CD4-positive, alpha-beta T cell treated with Interferon gamma for 1 hour (primary cell): ENCODE measurements around the gene NCAM2.

Source experiments
- DNase-seq: peaks from one replicate; pipeline ENCODE4 v3.0.0-alpha.2; 2020

Gene NCAM2

DNA sequence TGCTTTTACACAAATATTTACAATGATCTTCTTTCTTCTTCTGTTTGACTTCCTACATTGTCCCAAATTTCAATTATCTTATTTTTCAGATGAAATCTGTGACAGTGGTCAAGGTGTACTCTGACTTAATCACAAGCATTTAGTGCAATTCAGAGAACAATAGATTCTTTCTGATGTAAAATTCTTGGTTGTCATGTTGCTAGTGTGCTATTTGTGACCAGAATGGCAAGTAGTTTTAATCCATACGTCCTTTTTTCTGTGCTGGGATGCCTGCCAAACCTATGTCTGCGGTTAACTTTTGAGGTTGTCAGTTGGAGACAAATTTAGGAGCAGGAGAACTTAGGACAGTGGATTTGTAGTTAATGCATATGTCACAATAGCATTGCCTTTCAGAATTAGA, 31.0 kb downstream of the NCAM2 start:
- no peak for DNase-seq

DNA sequence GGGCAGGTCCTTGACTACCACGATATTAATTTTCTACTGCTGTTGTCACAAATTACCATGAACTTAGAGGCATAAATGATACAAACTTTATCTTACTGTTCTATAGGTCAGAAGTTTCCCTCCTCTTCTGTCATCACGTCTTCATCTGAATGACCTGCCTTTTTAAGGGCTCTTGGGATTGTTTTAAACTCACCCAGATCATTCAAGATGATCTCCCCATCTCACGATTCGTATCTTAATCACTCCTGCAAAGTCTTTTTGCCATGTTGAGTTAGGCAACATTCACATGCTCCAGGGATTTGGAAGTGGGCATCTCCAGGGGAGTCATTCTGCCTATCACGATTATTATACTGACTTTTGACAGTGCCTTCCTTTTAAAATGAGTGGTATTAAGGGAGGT, 32.1 kb downstream of the NCAM2 start:
- DNase-seq = no peak

DNA sequence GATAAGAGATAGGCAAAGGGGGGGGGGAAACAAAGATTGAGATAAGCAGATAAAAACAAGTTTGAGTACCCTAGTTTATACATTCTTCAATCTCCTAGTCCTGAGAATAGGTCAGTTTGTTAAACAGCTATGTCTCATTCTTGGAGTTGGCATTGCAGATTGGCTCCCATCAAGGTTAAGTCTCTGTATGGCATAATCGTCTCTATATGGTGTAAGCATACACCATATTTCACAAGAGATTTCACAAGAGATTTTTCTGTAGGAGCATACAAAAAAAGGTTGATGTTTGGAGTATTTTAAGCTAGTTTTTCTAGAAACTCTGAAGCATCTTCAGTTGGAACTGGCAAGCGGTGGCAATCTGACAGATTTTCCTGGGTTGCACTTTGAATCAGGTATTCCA, 35.8 kb downstream of the NCAM2 start:
- no peak for DNase-seq

DNA sequence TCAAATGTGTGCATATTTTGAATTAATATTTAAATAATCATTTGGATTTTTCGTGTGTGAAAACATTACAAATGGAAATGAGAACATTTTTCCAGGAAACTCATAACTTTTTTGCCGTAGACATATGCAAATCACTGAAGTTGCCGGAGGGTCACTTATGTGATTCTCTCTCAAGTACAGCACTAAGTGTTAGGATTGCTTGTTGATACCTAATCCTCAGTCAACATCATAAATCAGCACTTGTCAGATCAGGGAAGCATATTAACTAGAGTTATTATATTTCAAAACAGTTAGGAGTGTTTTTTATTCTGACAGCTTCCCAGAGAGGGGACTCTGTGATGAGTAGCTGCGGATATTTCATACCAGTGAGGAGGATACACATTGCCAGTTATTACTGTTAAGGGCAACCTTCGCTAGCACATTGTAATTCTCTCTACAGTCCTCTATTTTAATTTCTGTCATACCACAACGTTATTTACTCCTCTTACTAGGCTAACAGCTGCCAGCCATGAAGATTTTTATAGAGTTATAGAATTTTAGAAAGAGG, 41.5 kb downstream of the NCAM2 start:
- DNase-seq = no peak

DNA sequence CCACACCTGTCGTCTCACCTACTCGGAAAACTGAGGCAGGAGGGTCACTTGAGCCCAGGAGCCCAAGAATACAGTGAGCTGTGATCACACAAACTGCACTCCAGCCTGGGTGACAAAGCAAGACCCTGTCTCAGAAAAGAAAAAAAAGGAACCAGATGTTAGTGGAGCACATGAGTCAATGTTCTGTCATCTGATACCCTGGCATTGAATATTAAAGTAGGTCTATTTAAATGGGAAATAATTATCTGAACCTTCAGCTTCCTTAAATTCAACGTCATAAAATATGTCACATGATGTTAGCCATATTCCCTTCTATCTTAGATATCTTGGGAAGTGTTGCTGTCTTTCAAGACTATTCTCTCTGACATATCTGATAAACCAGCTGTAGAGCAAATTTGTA, 47.3 kb downstream of the NCAM2 start:
- no peak for DNase-seq

DNA sequence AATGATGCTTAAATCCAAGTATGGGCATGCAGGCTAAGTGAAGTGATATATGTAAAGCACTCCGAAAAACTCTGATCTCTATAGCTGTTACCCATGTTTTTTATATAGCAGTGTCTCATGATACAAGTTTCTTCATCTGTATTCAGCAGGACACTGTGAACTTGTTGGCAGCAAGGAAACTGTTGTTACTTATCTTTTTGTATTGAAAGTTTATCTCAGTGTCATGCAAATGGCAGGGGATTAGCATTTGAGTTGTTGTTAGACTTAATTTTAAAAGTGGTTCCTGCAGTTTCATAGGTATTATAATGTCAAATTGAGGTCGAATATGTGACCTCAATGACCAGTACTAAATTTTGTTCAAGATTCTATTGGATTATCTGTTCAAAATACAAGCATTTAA, 47.9 kb downstream of the NCAM2 start:
- DNase-seq = no peak

DNA sequence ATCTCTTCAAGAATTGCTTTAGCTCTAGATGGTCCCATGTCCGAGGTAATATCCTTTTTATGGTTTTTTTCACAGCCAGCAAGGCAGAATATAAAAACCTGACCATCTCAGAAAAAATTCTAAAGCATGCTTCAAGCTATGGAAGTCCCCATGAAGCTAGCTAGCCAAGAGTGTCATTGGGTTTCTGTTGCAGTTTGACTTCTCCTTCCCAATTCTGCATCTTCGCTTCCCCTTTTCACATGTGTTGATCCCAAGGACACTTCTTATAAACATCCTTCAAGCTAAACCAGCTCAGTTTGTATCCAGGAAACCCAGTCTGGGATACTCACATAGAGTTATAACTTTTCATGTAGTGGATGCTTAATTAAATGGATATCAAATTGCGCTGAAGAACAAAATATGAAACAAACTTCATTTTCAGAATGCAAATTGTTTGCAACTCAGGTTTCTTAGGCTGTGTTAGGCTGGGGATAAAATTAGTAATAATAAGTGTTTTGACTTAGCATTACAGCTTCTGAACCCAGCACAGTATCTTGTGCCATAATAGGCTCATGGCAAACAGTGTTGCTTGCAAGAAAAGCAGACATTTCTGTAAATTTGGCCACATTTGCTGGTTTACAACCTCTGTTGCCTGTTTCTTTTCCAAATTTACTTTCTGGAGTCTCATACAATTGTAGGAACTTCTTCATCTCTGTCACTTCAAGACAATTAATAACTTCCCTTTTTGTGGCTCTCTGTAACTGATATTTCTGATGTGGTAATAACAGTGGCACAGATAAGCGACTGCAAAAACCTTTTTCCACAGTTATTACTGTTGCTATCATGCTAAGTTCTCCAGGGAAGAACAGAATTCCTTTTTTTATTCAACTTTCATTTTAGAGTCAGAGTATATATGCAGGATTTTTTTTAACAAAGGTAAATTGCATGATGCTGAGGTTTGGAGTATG, 53.2 kb downstream of the NCAM2 start:
- DNase-seq = no peak

DNA sequence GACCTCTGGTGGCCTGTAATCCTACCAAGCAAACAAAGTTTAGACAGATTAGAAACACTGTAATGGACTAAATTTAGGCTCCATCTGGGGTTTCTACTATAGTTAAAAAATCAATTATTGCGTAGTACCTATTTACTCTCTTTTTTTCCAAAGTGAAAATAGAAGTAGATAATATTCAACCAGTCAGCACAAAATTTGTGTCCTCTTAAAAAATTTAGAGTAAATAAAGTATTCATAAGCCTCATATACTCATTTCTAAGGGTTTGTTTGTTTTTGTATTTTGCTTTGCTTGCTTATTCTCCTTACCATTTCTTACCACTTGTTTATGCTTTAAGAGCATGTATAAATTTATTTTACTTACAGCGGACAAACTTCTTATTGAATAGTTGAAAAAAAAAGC, 54.5 kb downstream of the NCAM2 start:
- no peak for DNase-seq

DNA sequence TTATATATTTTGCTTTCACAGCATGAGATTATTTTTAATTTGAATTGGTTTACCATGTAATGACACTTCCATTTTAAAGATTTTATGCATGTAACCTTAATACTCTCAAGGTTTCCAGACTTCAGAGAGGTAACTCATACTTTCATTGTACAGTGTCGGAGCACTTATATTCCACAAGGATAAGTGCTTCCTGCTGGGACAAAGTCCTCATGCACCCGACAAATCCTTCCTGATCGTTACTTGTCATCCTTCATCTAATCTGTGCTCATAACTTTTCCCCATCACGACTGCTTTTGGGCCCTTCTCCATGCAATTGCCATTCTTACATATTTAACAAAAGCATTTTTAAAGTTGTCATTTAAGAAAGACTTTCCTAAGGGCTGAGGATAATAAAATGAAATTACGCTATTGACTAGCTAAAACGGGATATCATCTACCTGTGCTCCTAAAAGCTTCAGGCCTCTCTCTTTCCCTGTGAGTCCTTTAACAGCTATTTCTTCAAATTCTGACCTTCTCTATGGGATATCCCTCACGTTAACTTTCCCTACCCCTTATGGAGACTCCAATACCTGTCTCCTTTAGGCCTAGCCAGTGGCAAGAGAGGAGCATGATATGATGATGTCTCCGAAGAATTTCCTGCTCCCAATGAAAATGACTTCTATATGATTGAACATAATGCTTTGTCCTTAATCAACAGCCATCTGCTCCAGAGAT, 59.3 kb downstream of the NCAM2 start:
- DNase-seq = no peak

DNA sequence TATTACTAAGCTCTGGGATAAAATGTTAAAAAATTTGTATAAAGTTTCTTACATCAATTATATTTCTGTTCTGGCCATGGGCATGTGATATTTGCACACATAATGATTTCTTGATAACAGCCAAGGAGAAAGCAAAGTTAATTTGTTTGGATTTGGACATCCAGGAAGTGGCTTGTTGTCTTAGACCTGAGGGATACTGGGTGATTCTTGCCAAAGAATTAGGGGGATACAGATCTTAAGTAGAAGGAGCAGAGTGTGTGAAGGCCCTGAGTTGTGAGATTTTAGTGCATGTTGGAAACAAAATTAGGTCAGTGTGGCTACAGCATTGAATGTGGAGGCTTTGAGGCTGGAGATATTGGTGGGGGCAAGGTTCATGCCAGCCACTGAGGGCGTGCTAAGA, 65.6 kb downstream of the NCAM2 start:
- DNase-seq = no peak

DNA sequence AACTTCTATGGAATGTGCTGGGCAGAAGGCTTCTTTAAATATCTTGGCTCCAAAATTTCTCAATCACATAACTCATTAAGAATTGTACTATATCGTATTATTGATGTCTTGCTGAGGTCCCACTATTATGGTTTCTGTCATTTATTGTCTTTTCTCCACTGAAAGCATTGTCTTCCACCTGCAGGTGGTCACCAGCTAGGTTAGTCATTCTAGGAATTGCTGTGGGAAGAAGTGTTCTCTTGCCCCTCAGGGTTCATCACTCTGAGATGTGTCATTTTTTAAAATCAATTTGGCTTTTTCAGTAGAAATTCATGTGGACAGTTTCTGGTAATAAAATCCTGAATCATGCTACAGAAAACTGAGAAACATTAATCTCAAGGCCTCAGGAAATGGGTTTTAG, 66.1 kb downstream of the NCAM2 start:
- DNase-seq = no peak

DNA sequence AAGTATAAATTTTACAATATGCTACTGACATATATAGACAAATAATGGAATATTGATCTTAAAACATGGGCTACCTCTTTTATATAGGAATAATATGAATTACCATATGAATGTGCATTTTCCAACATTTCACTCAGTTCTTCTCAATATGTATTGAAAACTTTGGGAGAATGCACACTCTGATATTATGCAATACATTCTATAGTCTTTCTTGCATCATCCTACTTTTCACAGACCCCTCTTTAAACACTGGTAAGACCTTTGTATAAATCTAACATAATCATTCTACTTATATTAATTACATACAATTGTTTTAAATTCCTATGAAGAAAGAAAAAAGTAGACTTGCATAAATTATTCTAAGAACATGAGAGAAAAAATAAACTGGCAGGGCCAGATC, 69.2 kb downstream of the NCAM2 start:
- no peak for DNase-seq

DNA sequence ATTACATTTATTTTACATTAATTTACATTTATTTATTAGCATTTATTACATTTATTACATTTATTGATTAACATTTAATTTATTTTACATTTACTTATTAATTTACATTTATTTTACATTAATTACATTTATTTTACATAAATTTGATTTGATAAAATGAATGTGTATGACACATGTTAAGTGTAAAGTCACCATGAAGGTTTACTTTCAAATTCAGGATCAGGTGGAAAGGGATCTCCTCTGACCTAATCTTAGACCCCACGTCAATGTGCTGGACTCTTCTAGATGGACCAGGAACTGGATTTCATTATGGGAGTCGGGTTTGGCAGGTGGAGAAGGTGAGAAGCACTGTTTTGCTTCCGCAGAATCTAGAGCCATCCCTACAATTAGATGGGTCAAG, 76.1 kb downstream of the NCAM2 start:
- no peak for DNase-seq

DNA sequence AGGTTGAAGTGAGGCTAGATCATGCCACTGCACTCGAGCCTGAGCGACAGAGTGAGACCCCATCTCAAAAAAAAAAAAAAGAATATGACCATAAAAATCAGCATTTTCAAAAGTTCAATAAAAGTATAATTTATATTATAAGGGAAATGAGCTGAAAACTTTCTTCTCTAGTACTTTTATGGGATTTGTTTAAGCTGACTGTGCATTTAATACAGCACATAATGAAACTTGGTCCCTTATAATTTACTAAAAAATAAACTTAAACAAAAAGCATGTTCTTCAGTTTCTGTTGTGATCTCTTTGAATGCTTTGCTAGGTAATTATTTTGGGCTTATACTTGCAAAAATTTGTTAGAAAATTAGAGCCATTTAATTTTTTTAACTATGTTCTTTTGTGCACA, 77.8 kb downstream of the NCAM2 start:
- no peak for DNase-seq

DNA sequence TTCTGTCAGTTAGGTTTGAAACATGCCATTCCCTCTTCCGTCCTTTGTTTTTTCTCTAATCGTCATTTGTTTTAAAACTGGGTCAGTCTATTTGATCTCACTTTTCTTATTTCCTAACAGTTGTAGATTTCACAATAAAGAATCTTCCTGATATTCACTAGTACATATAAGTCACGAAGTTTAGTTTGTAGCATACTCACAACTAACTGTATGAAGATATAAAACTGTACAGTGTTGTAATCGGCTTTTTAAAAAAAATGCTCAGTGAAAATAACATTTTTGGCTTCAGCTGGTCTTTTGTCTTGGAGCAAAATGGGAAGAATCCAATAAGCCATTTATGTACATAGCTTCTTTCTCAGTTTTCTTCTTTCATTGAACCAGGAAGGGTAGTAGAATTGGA, 78.3 kb downstream of the NCAM2 start:
- no peak for DNase-seq

DNA sequence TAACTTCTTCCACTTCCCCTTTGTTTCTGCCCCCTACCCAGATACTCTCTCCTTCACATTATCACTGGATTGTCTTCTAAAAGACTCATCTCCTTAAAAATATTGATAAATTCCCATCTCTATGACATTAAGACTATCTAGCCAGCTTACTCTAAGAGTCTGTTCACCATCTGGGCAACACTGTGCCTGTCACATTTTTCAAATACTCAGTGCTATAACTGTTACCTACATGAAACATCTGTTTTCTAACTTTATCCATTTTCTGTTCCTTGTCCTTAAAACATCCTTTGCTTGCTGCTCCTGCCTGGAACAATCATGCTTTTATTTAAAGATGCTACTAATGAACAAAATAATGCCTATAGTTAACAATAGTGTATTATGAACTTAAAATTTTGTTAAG, 81.4 kb downstream of the NCAM2 start:
- DNase-seq = no peak

DNA sequence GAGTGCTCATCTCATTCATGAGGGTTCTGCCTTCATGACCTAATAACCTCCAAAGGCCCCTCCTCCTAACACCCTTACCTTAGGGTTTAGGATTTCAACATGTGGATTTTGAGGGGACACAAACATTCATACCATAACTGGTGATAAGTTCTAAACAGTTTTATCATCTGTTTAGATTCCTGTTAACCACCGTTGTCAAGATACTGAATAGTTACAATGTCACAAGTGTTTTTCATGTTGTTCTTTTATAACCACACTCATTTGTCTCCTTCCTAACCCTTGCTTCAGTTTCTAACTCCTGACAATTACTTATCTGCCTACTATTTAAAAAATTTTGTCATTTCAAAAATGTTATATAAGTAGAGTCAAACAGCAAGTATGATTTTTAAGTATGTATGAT, 86.0 kb downstream of the NCAM2 start:
- DNase-seq = no peak

DNA sequence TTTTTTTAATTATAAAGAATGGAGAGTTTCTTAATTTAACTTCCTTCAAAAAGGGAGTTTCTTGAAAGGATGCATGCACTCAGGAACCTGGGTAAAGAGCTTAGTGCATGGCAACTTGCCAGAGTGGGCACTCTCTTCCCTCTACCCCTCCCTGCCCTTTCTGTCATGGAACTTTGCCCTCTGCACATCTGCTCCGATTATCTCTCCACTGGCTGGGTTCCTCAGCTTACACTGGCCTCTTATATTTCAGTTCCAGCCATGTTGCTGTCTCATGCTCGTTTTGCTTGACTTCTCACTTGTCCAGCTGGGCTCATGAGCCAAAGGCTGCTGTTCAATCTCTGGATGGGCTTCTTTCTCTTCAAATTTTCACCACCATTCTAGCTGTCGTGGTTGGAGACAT, 87.0 kb downstream of the NCAM2 start:
- DNase-seq = no peak

DNA sequence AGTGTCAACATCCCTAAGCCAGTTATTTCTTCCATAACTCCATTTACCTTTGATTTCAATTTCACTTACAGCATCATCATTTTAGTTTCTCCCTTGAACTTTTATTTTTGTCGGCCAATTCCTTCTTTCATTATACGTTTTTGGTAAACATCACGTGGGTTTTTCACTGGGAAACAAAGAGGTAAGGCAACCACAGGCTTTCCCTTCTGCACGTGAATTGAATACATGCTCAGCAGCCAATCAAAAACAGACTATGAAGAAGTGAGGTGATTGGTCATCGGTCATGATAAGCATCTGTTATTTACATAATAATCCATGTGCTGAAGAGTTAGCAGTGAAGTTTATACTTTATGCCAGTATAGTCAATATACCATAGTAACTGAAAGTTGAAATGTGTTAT, 98.7 kb downstream of the NCAM2 start:
- no peak for DNase-seq

DNA sequence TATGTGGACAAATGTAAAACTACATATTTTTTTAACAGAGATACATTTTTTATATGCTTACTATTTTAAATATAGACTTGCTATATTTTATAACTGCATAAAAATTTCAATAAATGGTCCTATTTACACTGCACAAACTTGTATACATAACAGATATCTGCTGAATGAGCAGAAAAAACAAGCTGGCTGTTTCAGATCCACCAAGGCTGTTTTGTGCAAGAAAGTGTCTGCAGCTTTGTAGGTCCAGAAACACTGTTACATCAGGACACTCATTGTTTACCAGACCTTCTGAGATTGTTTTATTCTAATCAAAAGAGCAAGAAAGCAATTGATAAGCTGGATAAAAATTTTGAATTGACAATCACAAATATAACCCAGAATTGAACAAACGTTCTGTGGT, 99.3 kb downstream of the NCAM2 start:
- no peak for DNase-seq

DNA sequence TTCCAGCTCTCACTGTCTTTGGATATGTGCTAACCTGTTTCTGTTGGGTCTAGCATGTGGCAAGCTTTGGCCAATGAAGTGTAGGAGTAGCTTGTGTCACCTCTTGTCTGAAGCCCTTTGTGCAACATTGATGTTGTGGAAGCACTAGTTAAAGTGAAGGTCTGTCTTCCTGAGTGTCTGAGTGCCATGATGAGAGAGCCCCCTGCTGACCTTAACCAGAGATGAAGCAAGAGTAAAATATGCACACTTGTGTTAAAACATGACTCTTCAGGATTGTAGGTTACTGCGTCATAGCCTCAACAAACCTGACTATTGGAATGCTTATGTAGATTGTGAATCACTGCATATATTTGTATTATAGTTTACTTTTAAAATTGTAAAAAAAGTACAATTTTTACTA, 103.7 kb downstream of the NCAM2 start:
- DNase-seq = no peak

DNA sequence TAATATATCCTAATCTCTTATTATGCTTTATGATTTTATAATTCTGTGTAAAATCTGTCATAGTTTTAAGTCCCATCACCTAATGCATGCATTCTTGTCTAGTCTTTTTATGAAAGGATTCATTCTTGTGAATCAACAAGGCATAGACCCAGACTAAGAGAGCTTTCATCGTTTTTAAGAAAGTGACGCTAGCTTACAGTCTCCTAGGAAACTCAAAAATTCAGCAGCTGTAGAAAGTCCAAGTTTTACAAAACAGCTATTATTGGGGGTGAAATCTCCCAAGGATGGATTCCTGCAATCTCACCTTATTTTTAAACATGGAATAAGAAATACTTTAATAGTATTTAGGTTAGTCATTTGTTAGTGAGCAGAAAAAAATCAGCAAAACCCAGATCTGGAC, 104.7 kb downstream of the NCAM2 start:
- DNase-seq = no peak

DNA sequence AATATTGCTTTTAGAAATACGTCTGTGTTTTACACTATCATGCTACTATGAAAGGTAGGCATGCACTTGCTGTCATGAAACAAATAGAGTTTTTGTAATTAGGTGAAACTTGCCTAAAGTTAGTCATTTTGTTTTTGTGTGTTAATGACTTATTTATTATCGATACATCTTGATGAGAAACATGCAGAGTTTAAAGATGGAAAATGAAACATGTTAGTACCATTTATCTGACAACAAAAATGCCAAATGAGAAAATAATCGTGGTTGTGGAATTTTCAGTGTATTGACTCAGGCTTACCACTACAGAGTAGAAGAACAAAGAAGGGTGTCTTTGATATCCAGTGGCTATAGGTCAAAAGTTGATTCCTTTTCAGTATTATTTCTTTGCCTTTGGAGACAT, 105.5 kb downstream of the NCAM2 start:
- no peak for DNase-seq

DNA sequence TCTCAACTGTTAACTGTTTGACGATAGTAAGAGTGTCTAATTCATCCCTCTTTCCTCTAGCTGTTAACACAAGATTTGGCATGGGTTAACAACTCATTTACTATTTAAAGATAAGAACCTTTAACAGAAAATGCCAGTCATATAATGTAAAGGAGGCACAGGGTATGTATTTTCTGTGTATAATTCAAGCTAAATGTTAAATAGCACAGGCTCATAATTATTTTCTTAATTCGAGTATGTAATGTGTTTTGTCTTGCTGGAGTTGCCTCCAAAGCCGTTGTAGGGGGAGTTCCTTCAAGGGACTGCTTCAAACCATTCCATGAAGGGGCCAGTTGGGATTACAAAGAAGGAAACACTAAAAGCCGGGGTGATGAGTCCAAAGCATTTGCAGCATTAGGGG, 111.5 kb downstream of the NCAM2 start:
- DNase-seq = no peak
